Measurements from ENCODE around the gene SGPP2. TPM values are rescaled to one million over a fixed set of nuclear protein-coding genes. Genes with fewer than 3 reads are reported as not detected.

Gene SGPP2, protein sequence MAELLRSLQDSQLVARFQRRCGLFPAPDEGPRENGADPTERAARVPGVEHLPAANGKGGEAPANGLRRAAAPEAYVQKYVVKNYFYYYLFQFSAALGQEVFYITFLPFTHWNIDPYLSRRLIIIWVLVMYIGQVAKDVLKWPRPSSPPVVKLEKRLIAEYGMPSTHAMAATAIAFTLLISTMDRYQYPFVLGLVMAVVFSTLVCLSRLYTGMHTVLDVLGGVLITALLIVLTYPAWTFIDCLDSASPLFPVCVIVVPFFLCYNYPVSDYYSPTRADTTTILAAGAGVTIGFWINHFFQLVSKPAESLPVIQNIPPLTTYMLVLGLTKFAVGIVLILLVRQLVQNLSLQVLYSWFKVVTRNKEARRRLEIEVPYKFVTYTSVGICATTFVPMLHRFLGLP
- total RNA-seq (2014; rRNA removed) (not detected in 2 replicates), Bru-seq, nascent RNA (percentile 1 among the genes with signal in this experiment), BruChase-seq, experiment 1, labeled RNA remaining after a 6-hour chase (not detected), BruChase-seq, experiment 2, labeled RNA remaining after a 2-hour chase (percentile 0 among the genes with signal in this experiment)
- long read RNA-seq, result 0 reads

DNA sequence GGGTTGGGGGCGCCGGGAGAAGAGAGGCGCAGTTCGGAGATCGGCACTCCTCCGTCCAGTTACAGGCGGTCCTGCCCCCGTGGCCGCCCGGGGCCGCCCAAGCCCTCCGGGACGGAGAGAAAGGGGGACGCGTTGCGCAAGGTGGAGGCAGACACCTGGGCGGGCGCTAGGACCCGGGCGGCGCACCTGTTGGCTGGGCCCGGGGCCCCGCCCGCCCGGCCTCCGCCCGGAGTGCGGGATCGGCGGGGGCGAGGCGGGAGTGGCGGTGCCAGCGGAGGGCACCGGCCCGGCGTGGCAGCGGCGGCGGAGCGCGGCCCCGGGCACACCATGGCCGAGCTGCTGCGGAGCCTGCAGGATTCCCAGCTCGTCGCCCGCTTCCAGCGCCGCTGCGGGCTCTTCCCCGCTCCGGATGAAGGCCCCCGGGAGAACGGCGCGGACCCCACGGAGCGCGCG lies at the start of gene SGPP2:
Gene SGPP2, plus strand, starts transcription at position 268 of the 453 bp plus-strand sequence. Its CDS starts 60 bp downstream, at position 328.
- CTCF ChIA-PET, result no interaction called here
- no peak within 1 kb of the TSS for H3K4me2 ChIP-seq (ENCODE audit: low read length)

DNA sequence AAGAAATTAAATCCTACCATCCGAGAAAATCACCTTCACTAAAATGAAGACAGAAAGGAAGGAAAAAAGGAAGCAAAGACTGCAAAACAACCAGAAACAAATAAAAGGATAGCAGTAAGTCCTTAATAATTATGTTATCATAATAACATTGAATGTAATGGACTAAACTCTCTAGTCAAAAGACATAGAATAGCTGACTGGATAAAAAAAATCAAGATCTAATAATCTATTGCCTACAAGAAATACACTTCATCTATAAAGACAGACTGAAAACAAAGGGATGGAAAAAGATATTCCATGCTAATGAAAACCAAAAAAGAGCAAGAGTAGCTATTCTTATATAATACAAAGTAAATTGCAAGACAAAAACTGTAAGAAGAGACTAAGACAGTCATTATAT lies 48.5 kb upstream of the SGPP2 start:
- ATAC-seq, result no peak
- POLR2A ChIA-PET (ENCODE audit: unreplicated experiment), result no interaction called here
- CTCF ChIA-PET, result no interaction called here

More for the DNA sequence above, at the start of gene SGPP2:
- H3K9me2 ChIP-seq (replicated peaks; ENCODE audit: low read length), result no peaks in the 10 kb centered on the region
- no TSS peak for BruUV-seq (replicated peaks)
- H4K20me1 ChIP-seq (ENCODE audit: low read length), result no peaks in the 10 kb centered on the region
- no peaks in the 10 kb centered on the region for H3K36me3 ChIP-seq (ENCODE audit: low read depth, low read length)
- no peak within 1 kb of the TSS for H3K9ac ChIP-seq (ENCODE audit: low read length)
- H3K27ac ChIP-seq (ENCODE audit: low read length), result no peak within 1 kb of the TSS
- H3K4me3 ChIP-seq (ENCODE audit: low read length), result no peak within 1 kb of the TSS
- H3K4me1 ChIP-seq (ENCODE audit: insufficient read depth, low read length), result no peaks in the 10 kb centered on the region
- no peak within 1 kb of the TSS for H2AFZ ChIP-seq (ENCODE audit: low read length)
- TF ChIP-seq EZH2 (IDR thresholded peaks at IDR 0.05; ENCODE audit: low read length, unreplicated experiment) (no peak), EZH2phosphoT487 (IDR thresholded peaks at IDR 0.05; ENCODE audit: borderline replicate concordance, low read length) (no peak)
- TF ChIP-seq, protein P1, sequence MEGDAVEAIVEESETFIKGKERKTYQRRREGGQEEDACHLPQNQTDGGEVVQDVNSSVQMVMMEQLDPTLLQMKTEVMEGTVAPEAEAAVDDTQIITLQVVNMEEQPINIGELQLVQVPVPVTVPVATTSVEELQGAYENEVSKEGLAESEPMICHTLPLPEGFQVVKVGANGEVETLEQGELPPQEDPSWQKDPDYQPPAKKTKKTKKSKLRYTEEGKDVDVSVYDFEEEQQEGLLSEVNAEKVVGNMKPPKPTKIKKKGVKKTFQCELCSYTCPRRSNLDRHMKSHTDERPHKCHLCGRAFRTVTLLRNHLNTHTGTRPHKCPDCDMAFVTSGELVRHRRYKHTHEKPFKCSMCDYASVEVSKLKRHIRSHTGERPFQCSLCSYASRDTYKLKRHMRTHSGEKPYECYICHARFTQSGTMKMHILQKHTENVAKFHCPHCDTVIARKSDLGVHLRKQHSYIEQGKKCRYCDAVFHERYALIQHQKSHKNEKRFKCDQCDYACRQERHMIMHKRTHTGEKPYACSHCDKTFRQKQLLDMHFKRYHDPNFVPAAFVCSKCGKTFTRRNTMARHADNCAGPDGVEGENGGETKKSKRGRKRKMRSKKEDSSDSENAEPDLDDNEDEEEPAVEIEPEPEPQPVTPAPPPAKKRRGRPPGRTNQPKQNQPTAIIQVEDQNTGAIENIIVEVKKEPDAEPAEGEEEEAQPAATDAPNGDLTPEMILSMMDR (conservative IDR thresholded peaks at IDR 0.05; ENCODE audit: low read depth, low read length), result no peak
- DNase-seq (no peak), ATAC-seq (no peak)
- H3K79me2 ChIP-seq (ENCODE audit: low read length), result no peaks in the 10 kb centered on the region
- H3F3A ChIP-seq (ENCODE audit: low read length, unreplicated experiment), result no peaks in the 10 kb centered on the region
- peaks cover 63% of the 10 kb centered on the region for H3K27me3 ChIP-seq (ENCODE audit: low read length)
- intact Hi-C loops (cut with micrococcal nuclease), result no loop called here
- H3K9me3 ChIP-seq (ENCODE audit: low read length), result no peaks in the 10 kb centered on the region
- POLR2A ChIA-PET (ENCODE audit: unreplicated experiment), result no interaction called here

DNA sequence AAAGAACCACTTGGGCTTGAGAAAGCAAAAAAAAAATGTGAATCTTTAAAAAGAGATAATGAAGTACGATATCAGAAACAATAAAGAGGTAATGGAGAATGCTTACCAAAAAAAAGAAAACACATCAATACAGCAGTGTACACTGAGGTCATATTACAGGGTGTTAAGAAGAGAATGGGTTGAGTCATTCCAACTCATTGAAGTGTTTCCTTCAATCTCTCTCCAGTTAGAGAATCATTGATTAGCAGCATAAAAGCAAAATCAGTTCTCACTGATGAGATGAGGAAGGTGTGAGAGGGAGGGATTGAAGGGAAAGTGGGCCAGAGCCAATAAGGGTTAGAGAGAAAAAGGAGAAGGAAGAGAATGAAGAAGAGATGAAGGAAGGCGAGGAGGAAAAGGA lies 43.9 kb upstream of the SGPP2 start:
- ChIA-PET POLR2A (ENCODE audit: unreplicated experiment) (no interaction called here), CTCF (no interaction called here)
- no peak overlapping the region for H2AFZ ChIP-seq (ENCODE audit: low read length)
- no peak overlapping the region for H3K4me2 ChIP-seq (ENCODE audit: low read length)
- BruUV-seq (replicated peaks), result no TSS peak
- intact Hi-C loops (cut with micrococcal nuclease), result no loop called here
- H3K4me1 ChIP-seq (ENCODE audit: insufficient read depth, low read length), result no peaks in the 10 kb centered on the region
- no peaks in the 10 kb centered on the region for H3K9me3 ChIP-seq (ENCODE audit: low read length)
- TF ChIP-seq EZH2phosphoT487 (IDR thresholded peaks at IDR 0.05; ENCODE audit: borderline replicate concordance, low read length), result no peak
- TF ChIP-seq, protein P1 (conservative IDR thresholded peaks at IDR 0.05; ENCODE audit: low read depth, low read length), result no peak
- no peak for TF ChIP-seq EZH2 (IDR thresholded peaks at IDR 0.05; ENCODE audit: low read length, unreplicated experiment)
- H3K27ac ChIP-seq (ENCODE audit: low read length), result no peak overlapping the region
- no peak overlapping the region for H3K9ac ChIP-seq (ENCODE audit: low read length)
- no peaks in the 10 kb centered on the region for H3K36me3 ChIP-seq (ENCODE audit: low read depth, low read length)
- H3F3A ChIP-seq (ENCODE audit: low read length, unreplicated experiment), result no peaks in the 10 kb centered on the region
- H3K4me3 ChIP-seq (ENCODE audit: low read length), result no peak overlapping the region
- no peaks in the 10 kb centered on the region for H3K79me2 ChIP-seq (ENCODE audit: low read length)
- H4K20me1 ChIP-seq (ENCODE audit: low read length), result no peaks in the 10 kb centered on the region
- H3K9me2 ChIP-seq (replicated peaks; ENCODE audit: low read length), result no peaks in the 10 kb centered on the region
- no peak for DNase-seq
- peaks cover 65% of the 10 kb centered on the region for H3K27me3 ChIP-seq (ENCODE audit: low read length)
- ATAC-seq, result no peak

More for the DNA sequence above, 48.5 kb upstream of the SGPP2 start:
- TF ChIP-seq EZH2 (IDR thresholded peaks at IDR 0.05; ENCODE audit: low read length, unreplicated experiment) (no peak), EZH2phosphoT487 (IDR thresholded peaks at IDR 0.05; ENCODE audit: borderline replicate concordance, low read length) (no peak)
- Histone ChIP-seq H3K4me3 (ENCODE audit: low read length) (no peak overlapping the region), H3K9me3 (ENCODE audit: low read length) (no peaks in the 10 kb centered on the region), H3K4me2 (ENCODE audit: low read length) (no peak overlapping the region), H3K27me3 (ENCODE audit: low read length) (peaks cover 32% of the 10 kb centered on the region), H3F3A (ENCODE audit: low read length, unreplicated experiment) (no peaks in the 10 kb centered on the region), H3K9me2 (replicated peaks; ENCODE audit: low read length) (no peaks in the 10 kb centered on the region), H4K20me1 (ENCODE audit: low read length) (no peaks in the 10 kb centered on the region), H3K79me2 (ENCODE audit: low read length) (no peaks in the 10 kb centered on the region), H3K36me3 (ENCODE audit: low read depth, low read length) (no peaks in the 10 kb centered on the region), H2AFZ (ENCODE audit: low read length) (no peak overlapping the region), H3K27ac (ENCODE audit: low read length) (no peak overlapping the region), H3K9ac (ENCODE audit: low read length) (no peak overlapping the region), H3K4me1 (ENCODE audit: insufficient read depth, low read length) (no peaks in the 10 kb centered on the region)
- BruUV-seq (replicated peaks), result no TSS peak
- intact Hi-C loops (cut with micrococcal nuclease), result no loop called here
- no peak for DNase-seq

Measured in PC-3 (cell line).